ENCODE data around the gene SELENOW. TPM values are rescaled to one million over a fixed set of nuclear protein-coding genes. Genes with fewer than 3 reads are reported as not detected.
"Not testable (repeated sequence)": the region's sequence is repeated elsewhere in the genome, so short reads cannot be mapped to it uniquely, and the experiment has no call there.

The SELENOW gene
- polyA plus RNA-seq, 6 donors from 2014 or later, result 68.2 to 131 (median 102) TPM

DNA sequence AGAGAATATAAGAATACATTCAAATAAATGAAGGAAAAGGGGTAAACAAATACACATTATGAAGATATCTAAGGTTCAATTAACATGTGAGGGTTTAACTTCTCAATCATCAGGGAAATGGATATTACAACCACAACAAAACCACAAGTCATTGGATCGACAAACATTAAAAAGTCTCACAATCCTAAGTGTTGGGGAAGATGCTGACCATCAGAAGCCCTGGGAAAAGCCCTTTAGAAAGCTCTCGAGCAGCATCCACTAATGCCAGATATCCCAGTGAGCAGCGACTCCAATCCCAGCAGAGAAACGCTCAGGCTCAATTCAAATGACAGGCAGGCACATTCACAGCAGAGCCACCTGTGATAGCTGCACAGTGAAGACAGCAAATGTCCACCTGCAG lies 22.8 kb downstream of the SELENOW start:
- H3K27ac Mint-ChIP-seq, result no peak overlapping the region
- H3K4me1 Mint-ChIP-seq, result no peaks in the 10 kb centered on the region
- H3K4me3 Mint-ChIP-seq, result no peak overlapping the region
- ATAC-seq (ENCODE audit: low read depth in 2 of 2) (no peak), DNase-seq (no peak)
- peaks cover 6 to 16% (median 9%) of the 10 kb centered on the region in 3 donors for H3K27me3 Mint-ChIP-seq
- H3K9me3 Mint-ChIP-seq, result peaks cover 0 to 11% (median 8%) of the 10 kb centered on the region in 7 donors
- H3K36me3 Mint-ChIP-seq, result peaks cover 0 to 14% of the 10 kb centered on the region in 2 donors

DNA sequence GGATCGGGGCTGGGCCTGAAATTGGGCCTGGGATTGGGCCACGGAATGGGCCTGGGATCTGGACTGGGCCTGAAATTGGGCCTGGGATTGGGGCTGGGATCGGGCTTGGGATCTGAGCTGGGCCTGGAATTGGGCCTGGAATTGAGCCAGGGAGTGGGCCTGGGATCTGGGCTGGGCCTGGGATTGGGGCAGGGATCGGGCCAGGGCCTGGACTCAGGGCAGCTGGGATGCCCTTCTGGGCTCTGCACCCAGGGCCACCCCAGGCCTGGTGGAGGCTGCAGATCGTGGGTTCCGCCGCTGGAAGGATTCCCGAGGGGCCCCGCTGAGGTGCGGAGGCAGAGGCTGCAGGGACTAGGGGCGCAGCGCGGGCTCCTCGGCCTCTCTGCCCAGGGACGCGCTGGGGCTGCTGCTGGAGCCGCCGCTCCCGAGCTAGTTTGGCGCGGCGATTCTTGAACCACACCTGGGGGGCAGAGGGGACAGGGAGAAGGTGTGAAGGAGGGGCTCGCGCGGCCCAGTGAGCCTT lies 24.1 kb downstream of the SELENOW start:
- no peak overlapping the region for H3K4me3 Mint-ChIP-seq
- H3K27ac Mint-ChIP-seq, result peak overlapping the region in 1 of 6 donors; percentile 86
- peaks cover 0 to 14% of the 10 kb centered on the region in 2 donors for H3K36me3 Mint-ChIP-seq
- peaks cover 0 to 11% (median 8%) of the 10 kb centered on the region in 7 donors for H3K9me3 Mint-ChIP-seq
- ATAC-seq (ENCODE audit: low read depth in 2 of 2) (no peak), DNase-seq (no peak)
- H3K27me3 Mint-ChIP-seq, result peaks cover 6 to 20% (median 15%) of the 10 kb centered on the region in 3 donors
- no peaks in the 10 kb centered on the region for H3K4me1 Mint-ChIP-seq

DNA sequence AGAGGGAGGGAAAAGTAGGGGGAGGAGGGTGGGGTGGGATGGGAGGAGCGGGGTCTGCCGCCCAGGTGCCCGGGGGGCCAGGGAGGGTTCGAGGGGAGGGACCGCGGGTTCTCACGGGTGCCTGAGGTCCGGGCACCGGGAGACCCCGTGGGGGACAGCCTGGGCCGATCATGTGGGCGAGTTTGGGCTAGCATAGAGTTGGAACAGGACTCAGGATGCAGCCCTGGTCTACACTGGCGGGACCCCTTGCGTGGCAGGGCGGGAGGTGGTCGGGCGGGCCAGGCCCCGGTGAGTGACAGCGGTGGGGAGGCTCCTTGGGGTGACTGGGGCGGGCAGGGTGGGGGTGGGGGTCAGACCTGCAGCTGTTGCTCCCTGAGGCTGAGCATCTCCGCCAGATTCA lies 24.6 kb downstream of the SELENOW start:
- not testable (repeated sequence) for ATAC-seq (ENCODE audit: low read depth in 2 of 2); H3K4me3 Mint-ChIP-seq; DNase-seq; H3K4me1 Mint-ChIP-seq; H3K27ac Mint-ChIP-seq
- peaks cover 0 to 11% (median 8%) of the 10 kb centered on the region in 7 donors for H3K9me3 Mint-ChIP-seq
- H3K36me3 Mint-ChIP-seq, result peaks cover 0 to 14% of the 10 kb centered on the region in 2 donors
- peaks cover 6 to 15% (median 14%) of the 10 kb centered on the region in 3 donors for H3K27me3 Mint-ChIP-seq

DNA sequence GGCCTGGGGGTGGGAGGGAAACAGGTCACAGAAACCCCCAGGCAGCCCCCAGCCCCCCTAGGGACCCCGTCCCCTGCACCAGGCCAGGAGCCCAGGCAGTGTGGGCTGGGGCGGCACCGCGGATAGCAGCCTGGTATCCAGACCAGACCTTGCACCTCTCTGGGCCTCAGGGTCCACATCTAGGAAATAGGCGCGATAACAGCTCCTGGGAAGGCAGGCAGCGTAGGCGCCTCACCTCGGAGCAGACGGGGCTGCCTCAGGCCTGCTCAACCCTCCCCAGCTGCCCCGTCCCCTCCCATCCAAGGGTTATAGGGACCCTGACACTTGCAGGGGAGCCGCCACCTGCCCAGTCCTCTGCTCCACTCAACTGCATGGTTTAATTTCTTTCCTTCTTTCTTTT lies 25.2 kb downstream of the SELENOW start:
- not testable (repeated sequence) for H3K27ac Mint-ChIP-seq; H3K4me1 Mint-ChIP-seq; ATAC-seq (ENCODE audit: low read depth in 2 of 2); H3K4me3 Mint-ChIP-seq; DNase-seq
- H3K27me3 Mint-ChIP-seq, result peaks cover 8 to 14% (median 12%) of the 10 kb centered on the region in 3 donors
- H3K9me3 Mint-ChIP-seq, result peaks cover 0 to 11% (median 8%) of the 10 kb centered on the region in 7 donors
- peaks cover 0 to 14% of the 10 kb centered on the region in 2 donors for H3K36me3 Mint-ChIP-seq

DNA sequence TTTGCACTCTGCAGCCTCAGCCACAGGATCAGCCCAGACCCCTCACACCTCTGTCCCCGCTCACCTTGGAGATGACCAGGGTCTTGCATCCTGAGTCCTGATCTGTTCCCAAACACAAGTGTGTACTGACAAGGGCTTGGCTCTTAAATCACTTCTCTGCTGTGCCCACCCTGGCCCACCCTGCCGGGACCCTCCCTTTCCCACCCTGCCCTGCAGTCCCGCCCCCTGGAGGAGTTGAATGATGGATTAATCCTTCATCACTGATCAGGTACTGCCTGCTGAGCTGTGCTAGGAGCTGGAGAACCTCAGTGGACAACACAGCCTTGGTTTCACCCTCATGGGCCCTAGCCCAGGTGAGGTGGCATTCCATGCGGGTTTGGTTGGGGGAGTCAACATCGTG lies 25.9 kb downstream of the SELENOW start, which contains the start of gene TPRX1:
TPRX1 (minus strand) TSS at position 101 of the 400 bp plus-strand sequence; CDS start at position 89, 12 bp downstream.
- H3K9me3 Mint-ChIP-seq; H3K27me3 Mint-ChIP-seq; H3K4me3 Mint-ChIP-seq; ATAC-seq (ENCODE audit: low read depth in 2 of 2); DNase-seq; H3K4me1 Mint-ChIP-seq: not testable (repeated sequence)
- H3K27ac Mint-ChIP-seq, result peak within 1 kb of the TSS in 1 of 6 donors; percentile 6
- peaks cover 0 to 14% of the 10 kb centered on the region in 2 donors for H3K36me3 Mint-ChIP-seq

DNA sequence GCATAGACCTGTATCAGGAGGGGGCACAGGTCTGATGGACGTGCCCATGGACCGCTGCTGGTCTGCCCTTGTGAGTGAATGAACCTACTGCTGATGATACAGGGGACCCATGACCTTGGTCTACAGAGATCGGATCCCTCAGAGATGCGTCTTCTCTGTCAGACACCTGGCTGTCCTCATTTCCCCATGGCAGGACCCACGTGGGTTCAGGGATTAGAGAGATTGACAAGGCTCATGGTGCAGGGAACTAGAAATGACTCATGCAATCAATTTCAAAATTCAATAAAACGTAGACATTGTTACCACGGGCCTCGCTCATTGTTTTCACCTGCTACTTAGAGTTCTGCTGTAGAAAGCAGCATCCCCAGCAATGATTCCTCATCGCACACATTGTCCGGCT lies 26.8 kb downstream of the SELENOW start:
- peaks cover 8 to 12% (median 10%) of the 10 kb centered on the region in 3 donors for H3K27me3 Mint-ChIP-seq
- peaks cover 0 to 14% of the 10 kb centered on the region in 2 donors for H3K36me3 Mint-ChIP-seq
- no peak overlapping the region for H3K27ac Mint-ChIP-seq
- ATAC-seq (ENCODE audit: low read depth in 2 of 2) (no peak), DNase-seq (no peak)
- no peaks in the 10 kb centered on the region for H3K4me1 Mint-ChIP-seq
- peaks cover 0 to 8% (median 7%) of the 10 kb centered on the region in 7 donors for H3K9me3 Mint-ChIP-seq
- no peak overlapping the region for H3K4me3 Mint-ChIP-seq

DNA sequence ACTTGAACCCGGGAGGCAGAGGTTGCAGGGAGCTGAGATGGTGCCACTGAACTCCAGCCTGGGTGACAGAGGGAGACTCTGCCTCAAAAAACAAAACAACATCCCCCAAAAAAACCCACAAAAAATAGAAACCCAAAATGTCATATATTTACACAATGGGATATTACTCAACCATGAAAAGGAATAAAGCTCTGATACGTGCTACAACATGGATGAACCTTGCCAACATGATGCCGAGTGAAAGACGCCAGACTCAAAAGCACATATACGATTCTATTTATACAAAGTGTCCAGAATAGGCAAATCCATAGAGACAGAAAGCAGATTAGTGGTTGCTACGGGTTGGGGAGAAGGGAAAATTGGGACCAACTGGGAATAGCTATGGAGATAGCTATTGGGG lies 27.9 kb downstream of the SELENOW start:
- ATAC-seq (ENCODE audit: low read depth in 2 of 2) (no peak), DNase-seq (no peak)
- no peak overlapping the region for H3K27ac Mint-ChIP-seq
- no peaks in the 10 kb centered on the region for H3K4me1 Mint-ChIP-seq
- peak overlapping the region in 1 of 8 donors; percentile 59 for H3K4me3 Mint-ChIP-seq
- peaks cover 0 to 2% (median under 1%) of the 10 kb centered on the region in 7 donors for H3K9me3 Mint-ChIP-seq
- H3K27me3 Mint-ChIP-seq, result peaks cover 10 to 15% (median 12%) of the 10 kb centered on the region in 3 donors
- H3K36me3 Mint-ChIP-seq, result peaks cover 0 to 6% of the 10 kb centered on the region in 2 donors

DNA sequence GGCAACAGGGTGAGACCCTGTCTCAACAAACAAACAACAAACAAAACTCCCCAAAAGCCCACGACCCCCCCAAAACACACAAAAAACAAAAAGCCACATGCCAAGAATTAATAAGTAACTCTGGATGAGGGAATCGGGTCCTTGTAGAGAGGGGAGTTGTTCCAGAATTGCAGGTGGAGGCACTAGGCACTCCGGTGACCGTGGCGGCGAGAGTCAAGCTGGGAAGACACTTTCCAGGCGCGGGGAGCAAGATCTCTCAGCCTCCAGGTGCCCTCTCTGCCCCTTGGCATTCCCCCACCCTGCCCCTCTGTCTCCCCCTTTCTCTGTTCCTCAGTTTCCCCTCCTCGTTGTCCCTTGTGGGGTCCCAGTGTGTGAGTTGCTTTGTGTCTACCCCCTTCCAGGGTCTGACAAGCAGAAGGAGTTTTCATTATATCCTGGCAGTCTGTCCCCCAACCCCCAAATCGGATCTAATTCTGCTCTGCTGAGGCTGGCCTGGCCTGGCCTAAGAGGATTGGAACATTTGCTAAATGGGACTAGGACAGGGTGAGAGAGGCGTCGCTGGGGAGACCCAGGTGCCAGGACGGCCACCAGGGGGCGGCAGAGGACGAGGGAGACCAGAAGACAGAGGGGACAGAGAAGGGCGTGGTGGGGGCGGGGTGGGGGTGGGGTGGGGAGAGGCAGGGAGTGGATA lies 34.9 kb downstream of the SELENOW start:
- H3K36me3 Mint-ChIP-seq, result no peaks in the 10 kb centered on the region
- peaks cover 0 to under 1% (median 0%) of the 10 kb centered on the region in 7 donors for H3K9me3 Mint-ChIP-seq
- no peak overlapping the region for H3K4me3 Mint-ChIP-seq
- no peak overlapping the region for H3K27ac Mint-ChIP-seq
- ATAC-seq (ENCODE audit: low read depth in 2 of 2), result peak; percentile 38 to 65
- peaks cover 8 to 24% (median 18%) of the 10 kb centered on the region in 3 donors for H3K27me3 Mint-ChIP-seq
- peak; percentile 31 for DNase-seq
- peaks cover 0 to 5% (median 0%) of the 10 kb centered on the region in 3 donors for H3K4me1 Mint-ChIP-seq

DNA sequence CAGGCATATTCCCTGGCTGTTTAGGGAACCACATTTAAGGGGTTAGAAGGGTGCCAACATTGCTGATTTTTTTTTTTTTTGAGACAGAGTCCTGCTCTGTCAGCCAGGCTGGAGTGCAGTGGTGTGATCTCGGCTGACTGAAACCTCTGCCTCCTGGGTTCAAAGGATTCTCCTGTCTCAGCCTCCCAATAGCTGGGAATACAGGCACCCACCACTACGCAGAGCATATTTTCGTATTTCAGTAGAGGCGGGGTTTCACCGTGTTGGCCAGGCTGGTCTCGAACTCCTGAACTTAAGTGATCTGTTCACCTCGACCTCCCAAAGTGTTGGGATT lies 35.5 kb downstream of the SELENOW start:
- H3K36me3 Mint-ChIP-seq, result no peaks in the 10 kb centered on the region
- peaks cover 0 to 5% (median 0%) of the 10 kb centered on the region in 3 donors for H3K4me1 Mint-ChIP-seq
- no peak overlapping the region for H3K4me3 Mint-ChIP-seq
- ATAC-seq (ENCODE audit: low read depth in 2 of 2), result no peak
- no peak for DNase-seq
- peaks cover 9 to 29% (median 23%) of the 10 kb centered on the region in 3 donors for H3K27me3 Mint-ChIP-seq
- H3K9me3 Mint-ChIP-seq, result peaks cover 0 to 6% (median 0%) of the 10 kb centered on the region in 7 donors
- H3K27ac Mint-ChIP-seq, result no peak overlapping the region

DNA sequence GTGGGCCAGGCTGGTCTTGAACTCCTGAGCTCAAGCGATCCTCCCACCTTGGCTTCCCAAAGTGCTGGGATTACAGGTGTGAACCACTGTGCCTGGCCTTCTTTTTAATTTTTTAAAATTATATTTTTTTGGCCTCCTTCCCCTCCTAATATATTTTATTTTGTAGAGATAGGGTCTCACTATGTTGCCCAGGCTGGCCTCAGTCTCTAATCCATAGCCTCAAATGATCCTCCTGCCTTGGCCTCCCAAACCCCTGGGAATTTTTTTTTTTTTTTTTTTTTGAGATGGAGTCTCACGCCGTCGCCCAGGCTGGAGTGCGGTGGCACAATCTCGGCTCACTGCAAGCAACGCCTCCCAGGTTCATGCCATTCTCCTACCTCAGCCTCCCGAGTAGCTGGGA lies 37.8 kb downstream of the SELENOW start:
- not testable (repeated sequence) for H3K36me3 Mint-ChIP-seq; ATAC-seq (ENCODE audit: low read depth in 2 of 2); H3K9me3 Mint-ChIP-seq; H3K4me3 Mint-ChIP-seq; H3K27ac Mint-ChIP-seq; DNase-seq
- Mint-ChIP-seq H3K27me3 (peaks cover 24 to 45% (median 39%) of the 10 kb centered on the region in 3 donors), H3K4me1 (peaks cover 7 to 13% (median 13%) of the 10 kb centered on the region in 3 donors)

DNA sequence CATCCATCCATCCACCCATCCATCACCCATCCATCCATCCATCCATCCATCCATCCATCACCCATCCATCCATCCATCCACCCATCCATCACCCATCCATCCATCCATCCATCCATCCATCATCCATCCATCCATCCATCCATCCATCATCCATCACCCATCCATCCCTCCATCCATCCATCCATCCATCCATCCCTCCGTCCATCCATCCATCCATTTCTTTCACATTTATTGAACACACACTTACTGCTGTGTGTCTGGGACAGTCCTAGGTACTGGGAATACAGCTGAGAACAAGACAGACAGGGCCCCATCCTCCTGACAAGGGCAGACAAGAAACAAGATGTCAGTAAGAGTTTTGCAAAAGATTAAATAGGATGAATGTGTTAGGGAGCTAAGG lies 39.7 kb downstream of the SELENOW start:
- Mint-ChIP-seq H3K27me3 (peaks cover 29 to 64% (median 48%) of the 10 kb centered on the region in 3 donors), H3K4me3 (peak overlapping the region in 1 of 8 donors; percentile 35), H3K4me1 (peaks cover 7 to 13% (median 13%) of the 10 kb centered on the region in 3 donors), H3K27ac (peak overlapping the region in 1 of 6 donors; percentile 67)
- not testable (repeated sequence) for H3K9me3 Mint-ChIP-seq; DNase-seq; ATAC-seq (ENCODE audit: low read depth in 2 of 2); H3K36me3 Mint-ChIP-seq

DNA sequence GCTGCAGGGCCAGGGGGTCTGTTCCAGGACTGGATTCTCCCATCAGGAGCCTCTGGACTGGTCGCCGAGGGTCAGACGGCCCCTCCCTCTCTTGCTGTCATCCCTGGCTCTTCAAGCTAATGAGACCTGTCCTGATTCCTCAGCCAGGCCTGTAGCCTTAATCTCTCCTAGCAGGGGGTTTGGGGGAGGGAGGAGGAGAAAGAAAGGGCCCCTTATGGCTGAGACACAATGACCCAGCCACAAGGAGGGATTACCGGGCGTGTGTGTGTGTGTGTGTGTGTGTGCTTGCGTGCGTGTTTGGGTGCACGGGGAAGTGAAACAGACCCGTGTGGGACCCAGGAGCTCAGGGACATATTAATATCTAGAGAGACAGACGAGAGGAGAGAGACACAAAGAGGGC lies 41.4 kb downstream of the SELENOW start:
- Mint-ChIP-seq H3K27me3 (peaks cover 29 to 57% (median 53%) of the 10 kb centered on the region in 3 donors), H3K36me3 (no peaks in the 10 kb centered on the region), H3K4me3 (peak overlapping the region in 5 of 8 donors; percentile 0 to 59 (median 18)), H3K27ac (peak overlapping the region in 2 of 6 donors; percentile 17 to 38), H3K4me1 (peaks cover 7 to 13% (median 8%) of the 10 kb centered on the region in 3 donors), H3K9me3 (peaks cover 0 to 9% (median 0%) of the 10 kb centered on the region in 7 donors)
- DNase-seq (no peak), ATAC-seq (ENCODE audit: low read depth in 2 of 2) (peak; percentile 48 to 65)

DNA sequence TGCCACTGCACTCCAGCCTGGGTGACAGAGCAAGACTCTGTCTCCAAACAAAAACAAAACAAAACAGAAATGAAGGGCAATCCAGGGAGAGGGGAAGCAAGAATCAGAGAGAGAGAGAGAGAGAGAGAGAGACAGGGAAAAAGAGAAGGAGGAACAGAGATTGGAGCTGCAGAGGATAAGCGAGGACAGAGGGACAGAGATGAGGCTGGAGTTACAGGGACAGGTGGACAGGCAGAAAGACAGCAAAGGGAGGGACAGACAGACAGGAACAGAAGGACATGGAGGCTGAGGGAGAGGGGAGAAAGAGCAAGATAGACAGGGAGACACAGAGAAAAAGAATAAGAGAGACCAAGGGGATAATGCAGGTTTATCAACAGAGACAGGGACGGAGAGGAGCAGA lies 41.9 kb downstream of the SELENOW start:
- DNase-seq (no peak), ATAC-seq (ENCODE audit: low read depth in 2 of 2) (no peak)
- Mint-ChIP-seq H3K4me3 (peak overlapping the region in 1 of 8 donors; percentile 85), H3K36me3 (no peaks in the 10 kb centered on the region), H3K27me3 (peaks cover 29 to 57% (median 53%) of the 10 kb centered on the region in 3 donors), H3K9me3 (peaks cover 0 to 9% (median 0%) of the 10 kb centered on the region in 7 donors), H3K27ac (peak overlapping the region in 2 of 6 donors; percentile 54 to 92), H3K4me1 (peaks cover 7 to 13% (median 8%) of the 10 kb centered on the region in 3 donors)
